Liver (tissue), 9 donors: ENCODE results near the gene HOXD13. TPM values are rescaled to one million over a fixed set of nuclear protein-coding genes. Genes with fewer than 3 reads are reported as not detected.

ENCODE experiments used
- DNase-seq: peaks from one replicate; pipeline ENCODE4 v3.0.0-alpha.2; 2017; ENCODE audit warnings: low spot score
- H3K27ac ChIP-seq, 2 donors: one replicate each; pipeline ENCODE4 v1.7.0; 2013; ENCODE audit warnings: inconsistent platforms in 2 of 2, low read length in 2 of 2, control low read depth in 1 of 2, low read depth in 1 of 2, mild to moderate bottlenecking in 1 of 2
- H3K27me3 ChIP-seq, 4 donors: one replicate each; pipeline versions ENCODE4 v1.6.1 to v1.7.0; 2013; ENCODE audit warnings: low read length in 3 of 4, inconsistent platforms in 1 of 4, mild to moderate bottlenecking in 1 of 4, moderate library complexity in 1 of 4; ENCODE audit not compliant: control insufficient read depth in 4 of 4, insufficient read depth in 4 of 4
- H3K36me3 ChIP-seq, 4 donors: one replicate each; pipeline versions ENCODE4 v1.6.1 to v1.7.0; 2013; ENCODE audit warnings: low read length in 3 of 4, mild to moderate bottlenecking in 3 of 4, low read depth in 1 of 4, moderate library complexity in 1 of 4; ENCODE audit not compliant: control insufficient read depth in 4 of 4, insufficient read depth in 3 of 4
- H3K4me1 ChIP-seq, 4 donors: one replicate each; pipeline versions ENCODE4 v1.6.1 to v1.7.0; 2013; ENCODE audit warnings: low read length in 3 of 4, mild to moderate bottlenecking in 3 of 4, moderate library complexity in 1 of 4; ENCODE audit not compliant: control insufficient read depth in 4 of 4, insufficient read depth in 4 of 4
- H3K4me3 ChIP-seq, 3 donors: one replicate each; pipeline versions ENCODE4 v1.6.1 to v1.7.0; 2013; ENCODE audit warnings: low read length in 3 of 3, control low read depth in 1 of 3, low read depth in 1 of 3, mild to moderate bottlenecking in 1 of 3
- H3K9ac ChIP-seq, 2 donors: one replicate each; pipeline ENCODE4 v1.7.0; 2013; ENCODE audit warnings: low read length in 2 of 2, mild to moderate bottlenecking in 2 of 2, moderate library complexity in 2 of 2, control low read depth in 1 of 2, low read depth in 1 of 2
- H3K9me3 ChIP-seq, 4 donors: one replicate each; pipeline versions ENCODE4 v1.6.1 to v1.7.0; 2013; ENCODE audit warnings: low read length in 3 of 4; ENCODE audit not compliant: control insufficient read depth in 4 of 4
- ATF3 ChIP-seq: IDR thresholded peaks from 2 replicates; pipeline ENCODE4 v1.6.1; 2016; ENCODE audit warnings: antibody characterized with exemption
- CTCF ChIP-seq: fragments of 150-350 bp; IDR thresholded peaks from 2 replicates; pipeline ENCODE4 v1.5.1; 2017; ENCODE audit warnings: improper control_type of control experiment, low read depth, low read length; ENCODE audit not compliant: missing input control
- EGR1 ChIP-seq, 2 donors: IDR thresholded peaks; 2 replicates each; pipeline ENCODE4 v1.6.1; 2016 to 2018; ENCODE audit warnings: antibody characterized with exemption in 2 of 2, low read depth in 2 of 2
- FOXA1 ChIP-seq: IDR thresholded peaks from 2 replicates; pipeline ENCODE4 v1.6.1; 2016; ENCODE audit warnings: antibody characterized with exemption
- FOXA2 ChIP-seq: IDR thresholded peaks from 2 replicates; pipeline ENCODE4 v1.6.1; 2016; ENCODE audit warnings: antibody characterized with exemption
- GABPA ChIP-seq, 2 donors: IDR thresholded peaks in 1 of 2; conservative IDR thresholded peaks in 1 of 2; 2 replicates each; pipeline ENCODE4 v1.6.1; 2016; ENCODE audit warnings: antibody characterized with exemption in 2 of 2, mild to moderate bottlenecking in 1 of 2, moderate library complexity in 1 of 2
- HNF4A ChIP-seq, 2 donors: conservative IDR thresholded peaks; 2 replicates each; pipeline ENCODE4 v1.6.1; 2016; ENCODE audit warnings: antibody characterized with exemption in 2 of 2, mild to moderate bottlenecking in 2 of 2
- HNF4G ChIP-seq: IDR thresholded peaks from 2 replicates; pipeline ENCODE4 v1.6.1; 2016; ENCODE audit warnings: antibody characterized with exemption
- JUND ChIP-seq, 2 donors: IDR thresholded peaks; 2 replicates each; pipeline ENCODE4 v1.6.1; 2016; ENCODE audit warnings: antibody characterized with exemption in 2 of 2
- MAX ChIP-seq: IDR thresholded peaks from 2 replicates; pipeline ENCODE4 v1.6.1; 2016; ENCODE audit warnings: antibody characterized with exemption
- NR2F2 ChIP-seq: IDR thresholded peaks from 2 replicates; pipeline ENCODE4 v1.6.1; 2016; ENCODE audit warnings: antibody characterized with exemption
- RAD21 ChIP-seq, 2 donors: IDR thresholded peaks; 2 replicates each; pipeline ENCODE4 v1.6.1; 2016; ENCODE audit warnings: antibody characterized with exemption in 2 of 2, mild to moderate bottlenecking in 2 of 2
- REST ChIP-seq: IDR thresholded peaks from 2 replicates; pipeline ENCODE4 v1.6.1; 2016; ENCODE audit warnings: antibody characterized with exemption, mild to moderate bottlenecking
- RXRA ChIP-seq, 2 donors: IDR thresholded peaks; 2 replicates each; pipeline ENCODE4 v1.6.1; 2017 to 2018; ENCODE audit warnings: antibody characterized with exemption in 2 of 2, mild to moderate bottlenecking in 1 of 2
- TAF1 ChIP-seq: conservative IDR thresholded peaks from 2 replicates; pipeline ENCODE4 v1.6.1; 2016; ENCODE audit warnings: antibody characterized with exemption, mild to moderate bottlenecking
- YY1 ChIP-seq: IDR thresholded peaks from 2 replicates; pipeline ENCODE4 v1.6.1; 2016; ENCODE audit warnings: antibody characterized with exemption, mild to moderate bottlenecking
- ZBTB33 ChIP-seq: IDR thresholded peaks from 2 replicates; pipeline ENCODE4 v1.6.1; 2016; ENCODE audit warnings: antibody characterized with exemption
- WGBS: extraction: QIAGEN DNeasy Blood & Tissue Kit; methylation state at CpG from one replicate; pipeline ENCODE4 v1.1.7; 2013; 5-methylcytosine and 5-hydroxymethylcytosine counted together
- polyA plus RNA-seq, 2 donors: library from polyadenylated mRNA; stranded (reverse) in 1 of 2; unstranded in 1 of 2; fragments of 200-250 nt in 1 of 2; fragments of >200 nt in 1 of 2; fragmentation: Nextera tagmentation in 1 of 2; extraction: Ambion mirVana in 1 of 2; gene quantifications; one replicate each; pipeline versions ENCODE4 v1.2.1 to v1.2.3, GENCODE V29; 2013 to 2015
- total RNA-seq, 2 donors: library from RNA; depleted of rRNA; stranded (reverse); fragments of >200 nt; gene quantifications; one replicate each; pipeline ENCODE4 v1.2.3, GENCODE V29; 2014
- donor health status: healthy.
- donor health status: healthy.
- donor health status: healthy.
- donor health status: healthy.
- donor health status: healthy.

HOXD13 gene
- total and polyA plus RNA-seq, 4 donors = not detected

- TF ChIP-seq JUND (IDR thresholded peaks at IDR 0.05) (no peak), HNF4A (conservative IDR thresholded peaks at IDR 0.05) (no peak)
These were observed 25.4 kb downstream of the HOXD13 start (continued) for GRCh38 chr2:176117823-176118371.

GRCh38 chr2:176118601-176119339, 26.2 kb downstream of the HOXD13 start:
- Histone ChIP-seq H3K36me3 (no peaks in the 10 kb centered on the region), H3K27me3 (peaks cover 21 to 41% (median 37%) of the 10 kb centered on the region in 4 donors), H3K9ac (no peak overlapping the region), H3K27ac (no peak overlapping the region), H3K9me3 (peaks cover 0 to 7% (median under 1%) of the 10 kb centered on the region in 4 donors), H3K4me3 (no peak overlapping the region), H3K4me1 (peaks cover 4 to 12% (median 10%) of the 10 kb centered on the region in 4 donors)
- TF ChIP-seq TAF1 (no peak), CTCF (peak; percentile 9)
- DNase-seq = no peak
- 13% methylated on average over 24 of the region's 24 CpGs for WGBS

GRCh38 chr2:176120364-176121189, 28.1 kb downstream of the HOXD13 start:
- Histone ChIP-seq H3K27me3 (peaks cover 21 to 42% (median 38%) of the 10 kb centered on the region in 4 donors), H3K9me3 (peaks cover 0 to 7% (median under 1%) of the 10 kb centered on the region in 4 donors), H3K4me3 (no peak overlapping the region), H3K9ac (no peak overlapping the region), H3K36me3 (no peaks in the 10 kb centered on the region), H3K27ac (no peak overlapping the region), H3K4me1 (peaks cover 4 to 12% (median 10%) of the 10 kb centered on the region in 4 donors)
- 14% methylated on average over 13 of the region's 13 CpGs for WGBS
- no peak for TF ChIP-seq HNF4G
- TF ChIP-seq CTCF = no peak
- TF ChIP-seq EGR1 (IDR thresholded peaks at IDR 0.05; ENCODE audit: low read depth in 2 of 2) = no peak
- no peak for TF ChIP-seq GABPA (IDR thresholded peaks at IDR 0.05 in 1 of 2, conservative IDR thresholded peaks at IDR 0.05 in 1 of 2)
- no peak for TF ChIP-seq FOXA2
- no peak for TF ChIP-seq REST
- no peak for TF ChIP-seq YY1
- TF ChIP-seq RAD21 (IDR thresholded peaks at IDR 0.05) = no peak
- TF ChIP-seq NR2F2 = no peak
- no peak for TF ChIP-seq JUND (IDR thresholded peaks at IDR 0.05)
- no peak for TF ChIP-seq MAX
- no peak for TF ChIP-seq HNF4A (conservative IDR thresholded peaks at IDR 0.05)
- no peak for TF ChIP-seq ATF3
- no peak for TF ChIP-seq ZBTB33
- no peak for TF ChIP-seq FOXA1
- no peak for TF ChIP-seq RXRA (IDR thresholded peaks at IDR 0.05)
- DNase-seq = no peak
